Liver (tissue), 2 donors: ENCODE data around the gene IQCM.

Experiments
- CTCF ChIP-seq: fragments of 150-350 bp; IDR thresholded peaks from 2 replicates; pipeline ENCODE4 v1.5.1; 2017; ENCODE audit warnings: improper control_type of control experiment, low read depth, low read length; ENCODE audit not compliant: missing input control
- REST ChIP-seq: IDR thresholded peaks from 2 replicates; pipeline ENCODE4 v1.6.1; 2016; ENCODE audit warnings: antibody characterized with exemption, mild to moderate bottlenecking
- donor health status: healthy.

- TF ChIP-seq CTCF, result no peak
- TF ChIP-seq REST, result no peak
These were observed 225.8 kb downstream of the IQCM start for GRCh38 chr4:149589826-149590225.
